Panc1 (cell line): Measurements from ENCODE around the gene SMAD9. TPM values are rescaled to one million over a fixed set of nuclear protein-coding genes. Genes with fewer than 3 reads are reported as not detected.

Experiments used
- ATAC-seq: fragments of 200-7000 bp; cut with Tn5 transposase; 2 replicates; pipeline ENCODE4 v1.9.1; 2020; ENCODE audit warnings: mild to moderate bottlenecking, moderate library complexity
- BruUV-seq: library from RNA; stranded (reverse); fragments of 400-500 nt; replicated peaks from 2 replicates; lab custom pipeline; 2021; lab: Mats Ljungman, UMichigan
- CTCF ChIA-PET: fragments of 300-600 bp; sonication (Branson Sonifier 250); formaldehyde crosslinking; loops from one replicate; lab custom pipeline; 2022; ENCODE audit warnings: antibody characterized with exemption; lab: Charles Lee
- POLR2A ChIA-PET: fragments of 300-600 bp; sonication (Branson Sonifier 250); formaldehyde crosslinking; loops from one replicate; lab custom pipeline; 2022; ENCODE audit warnings: antibody characterized with exemption; lab: Charles Lee
- DNase-seq: peaks from one replicate; pipeline ENCODE4 v3.0.0-alpha.2; 2010; ENCODE audit warnings: low read depth, low spot score
- H3K27ac ChIP-seq: 2 replicates; pipeline ENCODE4 v1.5.1; 2011; ENCODE audit warnings: mild to moderate bottlenecking, low read length, inconsistent platforms
- H3K27me3 ChIP-seq: fragments of 200-500 bp; sonication (Bioruptor generic); 2 replicates; pipeline ENCODE4 v1.6.0; 2014; ENCODE audit warnings: low read length, inconsistent platforms; ENCODE audit not compliant: control insufficient read depth, insufficient read depth
- H3K36me3 ChIP-seq: fragments of 200-500 bp; sonication (Bioruptor generic); 2 replicates; pipeline ENCODE4 v1.5.1; 2014; ENCODE audit warnings: inconsistent platforms, mild to moderate bottlenecking, low read length, moderate library complexity; ENCODE audit not compliant: control insufficient read depth, insufficient read depth
- H3K4me1 ChIP-seq: 2 replicates; pipeline ENCODE4 v1.5.1; 2011; ENCODE audit warnings: inconsistent platforms, mild to moderate bottlenecking, low read length, moderate library complexity; ENCODE audit not compliant: control insufficient read depth, insufficient read depth
- H3K4me3 ChIP-seq, 2 experiments: 2 replicates each; pipeline ENCODE4 v1.5.1; 2011 to 2012; ENCODE audit warnings: low read depth in 2 of 2, low read length in 2 of 2, mild to moderate bottlenecking in 2 of 2, inconsistent platforms in 1 of 2, moderate library complexity in 1 of 2
- H3K9me3 ChIP-seq: fragments of 200-500 bp; sonication (Bioruptor generic); 2 replicates; pipeline ENCODE4 v1.5.1; 2014; ENCODE audit warnings: low read depth, mild to moderate bottlenecking, inconsistent platforms, low read length, moderate library complexity; ENCODE audit not compliant: control insufficient read depth, insufficient read depth
- POLR2AphosphoS5 ChIP-seq: IDR thresholded peaks from 2 replicates; pipeline ENCODE4 v1.6.1; 2012; ENCODE audit warnings: mild to moderate bottlenecking, low read depth, low read length, moderate library complexity
- SIN3A ChIP-seq: IDR thresholded peaks from 2 replicates; pipeline ENCODE4 v1.6.1; 2012; ENCODE audit warnings: low read depth, mild to moderate bottlenecking, low read length, moderate library complexity, borderline replicate concordance; ENCODE audit not compliant: insufficient read depth
- TCF7L2 ChIP-seq: IDR thresholded peaks from 2 replicates; pipeline ENCODE4 v1.6.1; 2011; ENCODE audit warnings: mild to moderate bottlenecking, low read depth, low read length, inconsistent platforms
- in situ Hi-C: cut with HindIII; loops from 2 replicates; pipeline ENCODE4 v1.10.0; 2016; ENCODE audit warnings: low sequenced_read_pairs, low pct_unique_long_range_greater_than_20kb
- intact Hi-C: fragments of 100-400 bp; cut with micrococcal nuclease; formaldehyde crosslinking; loops from one replicate; pipeline ENCODE4 v1.10.0; 2022; ENCODE audit not compliant: unreplicated experiment
- total RNA-seq: library from RNA; stranded (reverse); gene quantifications from one replicate; pipeline ENCODE4 v1.2.1, GENCODE V29; 2021; ENCODE audit not compliant: unreplicated experiment
- TF ChIP-seq, protein P1 (sequence below), 2 experiments: IDR thresholded peaks; 2 replicates each; pipeline ENCODE4 v1.6.1; 2011 to 2012; ENCODE audit warnings: low read depth in 2 of 2, control low read depth in 1 of 2, low read length in 1 of 2, mild to moderate bottlenecking in 1 of 2, moderate library complexity in 1 of 2; ENCODE audit not compliant: insufficient read depth in 1 of 2
- TF ChIP-seq, protein P2 (sequence below): fragments of 450-650 bp; IDR thresholded peaks from 2 replicates; pipeline ENCODE4 v1.5.1; 2017; ENCODE audit warnings: mild to moderate bottlenecking

Gene SMAD9
- total RNA-seq, 1 experiment from 2014 or later: 2.4 TPM

- Histone ChIP-seq H3K4me1 (peaks cover 9% of the 10 kb centered on the region; the same call in 1 of the 2 replicates), H3K9me3 (no peaks in the 10 kb centered on the region), H3K4me3 (peak within 1 kb of the TSS; percentile 70 to 76), H3K36me3 (no peaks in the 10 kb centered on the region), H3K27me3 (peaks cover 4% of the 10 kb centered on the region; the same call in 1 of the 2 replicates), H3K27ac (peak within 1 kb of the TSS; percentile 72)
- ATAC-seq: peak; percentile 98
- no TSS peak for BruUV-seq
- ChIA-PET CTCF (no interaction called here), POLR2A (no interaction called here)
- in situ Hi-C loops: no loop called here
- intact Hi-C loops: no loop called here
- no peak for DNase-seq
- TF ChIP-seq, protein P1, sequence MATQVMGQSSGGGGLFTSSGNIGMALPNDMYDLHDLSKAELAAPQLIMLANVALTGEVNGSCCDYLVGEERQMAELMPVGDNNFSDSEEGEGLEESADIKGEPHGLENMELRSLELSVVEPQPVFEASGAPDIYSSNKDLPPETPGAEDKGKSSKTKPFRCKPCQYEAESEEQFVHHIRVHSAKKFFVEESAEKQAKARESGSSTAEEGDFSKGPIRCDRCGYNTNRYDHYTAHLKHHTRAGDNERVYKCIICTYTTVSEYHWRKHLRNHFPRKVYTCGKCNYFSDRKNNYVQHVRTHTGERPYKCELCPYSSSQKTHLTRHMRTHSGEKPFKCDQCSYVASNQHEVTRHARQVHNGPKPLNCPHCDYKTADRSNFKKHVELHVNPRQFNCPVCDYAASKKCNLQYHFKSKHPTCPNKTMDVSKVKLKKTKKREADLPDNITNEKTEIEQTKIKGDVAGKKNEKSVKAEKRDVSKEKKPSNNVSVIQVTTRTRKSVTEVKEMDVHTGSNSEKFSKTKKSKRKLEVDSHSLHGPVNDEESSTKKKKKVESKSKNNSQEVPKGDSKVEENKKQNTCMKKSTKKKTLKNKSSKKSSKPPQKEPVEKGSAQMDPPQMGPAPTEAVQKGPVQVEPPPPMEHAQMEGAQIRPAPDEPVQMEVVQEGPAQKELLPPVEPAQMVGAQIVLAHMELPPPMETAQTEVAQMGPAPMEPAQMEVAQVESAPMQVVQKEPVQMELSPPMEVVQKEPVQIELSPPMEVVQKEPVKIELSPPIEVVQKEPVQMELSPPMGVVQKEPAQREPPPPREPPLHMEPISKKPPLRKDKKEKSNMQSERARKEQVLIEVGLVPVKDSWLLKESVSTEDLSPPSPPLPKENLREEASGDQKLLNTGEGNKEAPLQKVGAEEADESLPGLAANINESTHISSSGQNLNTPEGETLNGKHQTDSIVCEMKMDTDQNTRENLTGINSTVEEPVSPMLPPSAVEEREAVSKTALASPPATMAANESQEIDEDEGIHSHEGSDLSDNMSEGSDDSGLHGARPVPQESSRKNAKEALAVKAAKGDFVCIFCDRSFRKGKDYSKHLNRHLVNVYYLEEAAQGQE (IDR thresholded peaks at IDR 0.05; ENCODE audit: insufficient read depth in 1 of 2, low read depth in 2 of 2, low read length in 1 of 2): no peak
- no peak for TF ChIP-seq POLR2AphosphoS5
- TF ChIP-seq, protein P2, sequence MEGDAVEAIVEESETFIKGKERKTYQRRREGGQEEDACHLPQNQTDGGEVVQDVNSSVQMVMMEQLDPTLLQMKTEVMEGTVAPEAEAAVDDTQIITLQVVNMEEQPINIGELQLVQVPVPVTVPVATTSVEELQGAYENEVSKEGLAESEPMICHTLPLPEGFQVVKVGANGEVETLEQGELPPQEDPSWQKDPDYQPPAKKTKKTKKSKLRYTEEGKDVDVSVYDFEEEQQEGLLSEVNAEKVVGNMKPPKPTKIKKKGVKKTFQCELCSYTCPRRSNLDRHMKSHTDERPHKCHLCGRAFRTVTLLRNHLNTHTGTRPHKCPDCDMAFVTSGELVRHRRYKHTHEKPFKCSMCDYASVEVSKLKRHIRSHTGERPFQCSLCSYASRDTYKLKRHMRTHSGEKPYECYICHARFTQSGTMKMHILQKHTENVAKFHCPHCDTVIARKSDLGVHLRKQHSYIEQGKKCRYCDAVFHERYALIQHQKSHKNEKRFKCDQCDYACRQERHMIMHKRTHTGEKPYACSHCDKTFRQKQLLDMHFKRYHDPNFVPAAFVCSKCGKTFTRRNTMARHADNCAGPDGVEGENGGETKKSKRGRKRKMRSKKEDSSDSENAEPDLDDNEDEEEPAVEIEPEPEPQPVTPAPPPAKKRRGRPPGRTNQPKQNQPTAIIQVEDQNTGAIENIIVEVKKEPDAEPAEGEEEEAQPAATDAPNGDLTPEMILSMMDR: no peak
- peak; percentile 63; the same call in 1 of the 2 replicates for TF ChIP-seq SIN3A
- TF ChIP-seq TCF7L2: no peak
Observed at GRCh38 chr13:36818804-36819738, 101.0 kb downstream of the SMAD9 start, which contains the start of gene RFXAP. Gene RFXAP (plus strand): TSS chr13:36819222. CDS start chr13:36819358, 136 bp downstream.

GRCh38 chr13:36817996-36818803, 101.8 kb downstream of the SMAD9 start:
- in situ Hi-C loops: no loop called here
- H3K27me3 ChIP-seq: peaks cover 4% of the 10 kb centered on the region; the same call in 1 of the 2 replicates
- DNase-seq (no peak), ATAC-seq (peak; percentile 21; the same call in 1 of the 2 replicates)
- CTCF ChIA-PET: no interaction called here
- TF ChIP-seq, protein P2: peak; percentile 54
- no peak for TF ChIP-seq POLR2AphosphoS5
- TF ChIP-seq, protein P1 (IDR thresholded peaks at IDR 0.05; ENCODE audit: insufficient read depth in 1 of 2, low read depth in 2 of 2, low read length in 1 of 2): no peak
- POLR2A ChIA-PET: no interaction called here
- no peaks in the 10 kb centered on the region for H3K36me3 ChIP-seq
- peaks cover 9% of the 10 kb centered on the region; the same call in 1 of the 2 replicates for H3K4me1 ChIP-seq
- H3K4me3 ChIP-seq: peak overlapping the region; percentile 70 to 76
- H3K27ac ChIP-seq: peak overlapping the region; percentile 72
- BruUV-seq: no TSS peak
- H3K9me3 ChIP-seq: no peaks in the 10 kb centered on the region
- intact Hi-C loops: no loop called here
